AG09319 (cell line): ENCODE results near the gene C20orf144.

Experiments used
- DNase-seq: peaks from one replicate; pipeline ENCODE4 v3.0.0-alpha.2; 2010; ENCODE audit warnings: low read depth; ENCODE audit errors: extremely low read depth
- TF ChIP-seq, protein P1 (sequence below): IDR thresholded peaks from 2 replicates; pipeline ENCODE4 v1.5.1; 2011; ENCODE audit warnings: low read depth, mild to moderate bottlenecking, inconsistent platforms, low read length, moderate library complexity

Gene C20orf144

DNA sequence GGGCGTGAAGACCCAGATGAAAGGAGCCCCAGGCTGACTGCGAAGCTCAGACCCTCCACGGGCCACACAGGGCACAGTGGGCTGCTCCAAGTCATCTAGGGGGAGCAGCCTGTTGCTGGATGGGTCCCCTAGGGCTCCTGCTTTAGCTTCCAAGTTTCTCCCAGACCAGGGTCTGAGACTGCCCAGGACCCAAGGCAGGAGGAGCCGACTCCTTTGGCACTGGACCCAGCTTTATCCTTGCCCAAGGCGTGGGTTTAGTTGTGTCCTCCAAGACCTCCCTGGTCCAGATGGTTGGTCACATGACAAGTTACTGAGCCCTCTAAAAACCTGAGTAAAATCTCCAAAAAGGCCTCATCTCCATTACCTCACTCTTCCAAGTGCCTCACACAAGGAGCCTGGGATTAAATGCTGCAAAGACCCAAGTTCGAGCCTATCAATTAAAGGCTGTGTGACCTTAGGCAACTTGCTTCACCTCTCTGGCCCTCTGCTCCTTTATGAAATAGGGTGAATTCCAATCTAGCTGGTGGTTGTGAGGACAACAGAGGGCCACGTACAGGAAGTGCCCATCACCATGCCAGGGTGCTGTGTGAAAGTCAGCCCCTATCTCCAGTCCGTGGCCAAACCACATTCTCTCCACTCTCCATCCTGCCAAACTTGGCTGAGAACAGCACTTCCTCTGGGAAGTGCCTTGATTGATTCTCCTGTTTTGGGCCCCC, 9.6 kb downstream of the C20orf144 start:
- DNase-seq, result no peak

DNA sequence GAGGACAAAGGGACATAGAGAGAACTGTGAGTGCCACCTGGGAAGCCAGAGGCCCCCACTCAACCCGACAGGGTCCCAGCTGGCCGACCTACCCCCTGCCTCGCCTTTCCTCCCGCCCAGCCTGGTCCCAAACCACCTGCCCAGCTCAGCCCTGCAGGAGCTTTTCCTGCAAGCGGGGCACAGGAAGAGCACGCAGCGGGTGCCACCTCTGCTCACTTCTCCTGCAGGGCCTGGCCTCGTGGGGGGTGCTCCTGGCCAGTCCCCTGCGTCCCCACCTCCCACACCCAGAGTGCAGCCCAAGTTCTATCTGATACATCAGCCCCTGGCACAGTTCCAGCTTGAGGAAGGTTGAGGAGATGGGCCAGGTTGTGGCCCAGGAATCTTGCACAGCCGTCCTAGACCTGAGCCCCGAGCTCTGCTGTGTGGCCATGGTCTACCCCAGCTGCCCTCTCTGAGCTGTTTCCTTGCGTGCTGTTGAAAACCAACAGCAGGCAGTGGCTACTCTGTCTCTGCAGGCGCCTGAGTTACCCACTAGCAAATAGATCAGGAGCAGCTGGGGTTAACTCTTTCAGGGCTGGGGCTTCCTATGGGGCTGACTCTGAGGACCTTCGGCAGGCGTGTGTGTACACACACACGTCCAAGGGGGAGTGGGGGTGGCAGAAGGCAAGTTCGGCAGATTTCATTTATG, 10.4 kb downstream of the C20orf144 start:
- DNase-seq, result no peak
- TF ChIP-seq, protein P1, sequence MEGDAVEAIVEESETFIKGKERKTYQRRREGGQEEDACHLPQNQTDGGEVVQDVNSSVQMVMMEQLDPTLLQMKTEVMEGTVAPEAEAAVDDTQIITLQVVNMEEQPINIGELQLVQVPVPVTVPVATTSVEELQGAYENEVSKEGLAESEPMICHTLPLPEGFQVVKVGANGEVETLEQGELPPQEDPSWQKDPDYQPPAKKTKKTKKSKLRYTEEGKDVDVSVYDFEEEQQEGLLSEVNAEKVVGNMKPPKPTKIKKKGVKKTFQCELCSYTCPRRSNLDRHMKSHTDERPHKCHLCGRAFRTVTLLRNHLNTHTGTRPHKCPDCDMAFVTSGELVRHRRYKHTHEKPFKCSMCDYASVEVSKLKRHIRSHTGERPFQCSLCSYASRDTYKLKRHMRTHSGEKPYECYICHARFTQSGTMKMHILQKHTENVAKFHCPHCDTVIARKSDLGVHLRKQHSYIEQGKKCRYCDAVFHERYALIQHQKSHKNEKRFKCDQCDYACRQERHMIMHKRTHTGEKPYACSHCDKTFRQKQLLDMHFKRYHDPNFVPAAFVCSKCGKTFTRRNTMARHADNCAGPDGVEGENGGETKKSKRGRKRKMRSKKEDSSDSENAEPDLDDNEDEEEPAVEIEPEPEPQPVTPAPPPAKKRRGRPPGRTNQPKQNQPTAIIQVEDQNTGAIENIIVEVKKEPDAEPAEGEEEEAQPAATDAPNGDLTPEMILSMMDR, result no peak

More for the DNA sequence above, 9.6 kb downstream of the C20orf144 start:
- TF ChIP-seq, protein P1, result no peak

DNA sequence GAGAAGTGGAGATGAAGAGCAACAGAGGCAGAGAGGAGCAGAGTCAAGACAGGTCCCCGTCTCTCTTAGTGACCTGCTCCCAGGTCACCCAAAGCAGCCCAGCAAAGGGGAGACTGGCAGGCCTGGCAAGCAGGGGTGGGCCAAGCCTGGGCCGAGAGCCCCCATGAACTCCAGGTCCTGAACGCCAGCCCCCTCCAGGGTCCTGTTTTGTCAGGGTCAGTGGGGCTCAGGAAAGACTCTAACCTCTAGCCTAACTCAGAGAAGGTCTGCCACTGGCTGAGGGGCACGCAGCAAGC, 10.9 kb downstream of the C20orf144 start:
- TF ChIP-seq, protein P1, result no peak
- no peak for DNase-seq

DNA sequence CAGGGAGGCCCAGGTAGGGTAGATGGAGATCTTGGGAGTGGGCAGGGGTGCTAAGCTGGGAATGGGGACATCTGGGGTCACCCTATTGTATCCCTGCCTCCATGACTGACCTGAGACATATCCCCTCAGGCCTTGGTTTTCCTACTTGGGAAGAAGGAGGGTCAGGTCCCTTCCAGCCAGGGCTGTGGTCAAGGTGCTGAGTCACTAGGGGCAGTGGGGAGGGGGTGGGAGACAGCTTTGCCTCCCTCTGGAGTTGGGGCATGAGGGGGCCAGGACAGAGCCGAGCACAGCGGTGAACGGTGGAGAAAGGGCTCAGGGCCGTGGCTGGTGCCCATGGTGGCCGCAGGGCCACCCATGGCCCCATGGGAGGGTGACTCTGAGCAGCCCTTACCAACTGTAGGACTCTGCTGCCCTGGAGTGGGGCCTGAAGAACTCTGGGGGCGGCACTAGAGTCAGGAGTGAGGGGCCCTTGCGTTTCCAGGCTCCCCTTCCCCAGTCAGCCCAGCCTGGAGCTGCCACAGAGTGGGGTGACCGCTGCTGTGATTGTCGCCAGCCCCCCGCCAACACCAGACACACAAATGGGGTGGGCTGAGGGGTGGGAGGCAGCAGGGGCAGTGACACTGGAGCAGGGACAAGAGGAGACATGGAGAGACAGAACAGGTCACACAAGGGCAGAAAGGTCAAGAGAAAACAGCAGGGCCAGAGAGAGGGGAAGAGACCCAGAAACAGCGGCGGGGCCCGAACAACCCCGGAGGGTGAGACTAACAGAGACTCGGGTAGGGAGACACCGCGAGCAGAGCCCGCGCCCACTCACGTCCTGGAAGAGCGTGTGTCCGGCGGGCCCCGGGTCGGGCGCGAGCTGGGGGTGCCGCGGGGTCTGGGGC, 11.5 kb downstream of the C20orf144 start:
- DNase-seq, result no peak
- TF ChIP-seq, protein P1, result no peak

DNA sequence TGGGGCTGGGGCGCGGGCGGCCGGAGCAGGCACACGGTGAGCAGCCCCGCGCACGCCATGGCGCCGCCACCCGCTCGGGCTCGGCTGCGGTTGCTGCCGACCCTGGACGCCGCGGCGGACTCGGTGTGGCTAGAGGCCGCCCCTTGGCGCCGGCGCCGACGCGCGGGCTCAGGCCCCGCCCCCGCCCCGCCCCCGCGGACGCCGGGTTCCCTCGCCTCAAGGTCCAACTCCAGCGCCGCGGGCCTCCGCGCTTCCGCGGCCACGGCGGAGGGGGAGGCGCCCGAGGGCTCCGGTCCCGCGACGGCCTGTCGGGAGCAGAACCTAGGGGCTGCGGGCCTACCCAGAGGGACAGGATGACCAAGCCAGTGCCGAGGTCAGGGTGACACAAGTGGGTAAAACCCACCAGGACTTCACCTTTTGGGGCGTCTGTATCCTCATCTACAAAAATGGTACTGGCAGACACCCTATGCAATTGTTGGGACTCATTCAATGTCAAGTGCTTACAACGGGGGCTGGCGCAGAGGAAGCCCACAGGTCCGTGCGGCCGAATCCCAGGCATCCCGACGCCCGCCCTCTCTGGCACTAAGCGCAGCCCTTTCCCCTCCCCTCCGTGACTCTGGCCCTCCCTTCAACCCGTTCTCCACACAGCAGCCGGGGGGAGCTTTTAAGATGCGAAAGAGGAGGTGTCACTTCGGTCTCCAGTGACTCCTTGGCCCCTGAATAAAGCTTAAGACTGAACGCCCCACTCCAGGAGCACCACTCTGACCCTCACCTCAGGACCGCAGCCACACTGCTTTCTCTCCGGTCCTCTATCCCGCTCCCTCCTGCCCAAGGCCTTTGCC, 12.4 kb downstream of the C20orf144 start, which contains the start of gene NECAB3:
NECAB3 (minus strand) TSS at position 135 of the 842 bp plus-strand sequence; CDS start at position 59, 76 bp downstream.
- no peak for DNase-seq

DNA sequence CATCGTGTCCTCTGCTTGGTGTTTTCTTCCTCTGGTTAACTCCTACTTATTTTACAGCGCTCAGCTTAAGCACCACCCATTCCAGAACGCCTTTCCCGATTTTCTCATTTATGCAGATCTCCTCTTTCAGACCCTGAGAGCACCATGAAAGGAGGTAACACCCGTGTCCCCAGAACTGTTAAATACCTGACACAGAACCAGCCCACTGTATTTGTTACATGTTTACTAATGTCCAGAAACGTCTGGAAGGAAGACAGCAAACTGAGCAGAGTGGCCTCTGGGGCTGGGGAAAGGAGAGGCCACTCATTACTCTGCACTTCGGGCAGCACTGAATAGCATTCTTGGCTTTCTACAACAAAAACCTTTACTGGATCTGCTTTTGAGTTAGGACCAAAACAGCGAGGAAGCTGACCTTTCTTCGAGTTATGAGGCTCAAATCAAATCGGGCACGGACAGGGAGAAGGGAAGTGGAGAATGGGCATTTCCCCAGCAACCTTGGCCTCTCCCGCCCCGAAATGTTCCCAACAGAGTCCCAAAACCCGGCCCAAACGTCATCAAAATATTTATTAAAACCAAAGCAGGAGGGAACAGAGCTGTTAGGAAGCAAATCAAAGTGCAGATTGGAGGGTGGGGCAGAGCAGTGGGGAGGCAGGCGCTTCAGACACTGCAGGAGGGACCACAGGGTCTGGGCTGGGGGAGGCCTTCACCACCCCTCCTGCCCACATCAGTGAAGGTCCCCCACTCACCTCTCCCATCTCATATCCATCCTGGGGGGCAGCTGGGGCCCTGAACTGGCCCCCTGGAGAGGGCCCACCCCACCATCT, 13.2 kb downstream of the C20orf144 start:
- TF ChIP-seq, protein P1, result no peak
- no peak for DNase-seq

More for the DNA sequence above, 12.4 kb downstream of the C20orf144 start, which contains the start of gene NECAB3:
- TF ChIP-seq, protein P1, result no peak
